H9 (cell line): ENCODE data around the gene NAPB. TPM values are rescaled to one million over a fixed set of nuclear protein-coding genes. Genes with fewer than 3 reads are reported as not detected.

Experiments
- DNase-seq: peaks from one replicate; pipeline ENCODE4 v3.0.0-alpha.2; 2017
- H2AFZ ChIP-seq: one replicate; pipeline ENCODE4 v1.6.1; 2013; ENCODE audit warnings: mild to moderate bottlenecking, low read length, control low read depth, moderate library complexity
- H2AK5ac ChIP-seq: 2 replicates; pipeline ENCODE4 v1.6.1; 2013; ENCODE audit warnings: low read length, control low read depth, mixed read lengths; ENCODE audit not compliant: insufficient read length
- H2BK120ac ChIP-seq: one replicate; pipeline ENCODE4 v1.6.1; 2013; ENCODE audit warnings: low read depth, mild to moderate bottlenecking, low read length, control low read depth, inconsistent platforms; ENCODE audit not compliant: poor library complexity, severe bottlenecking
- H2BK12ac ChIP-seq: 2 replicates; pipeline ENCODE4 v1.6.1; 2013; ENCODE audit warnings: low read length, control low read depth, mixed read lengths, low read depth; ENCODE audit not compliant: insufficient read length
- H2BK15ac ChIP-seq: 2 replicates; pipeline ENCODE4 v1.6.1; 2013; ENCODE audit warnings: low read depth, low read length, control low read depth
- H2BK20ac ChIP-seq: one replicate; pipeline ENCODE4 v1.6.1; 2013; ENCODE audit warnings: low read depth, mild to moderate bottlenecking, low read length, control low read depth, inconsistent platforms; ENCODE audit not compliant: poor library complexity, severe bottlenecking
- H2BK5ac ChIP-seq: 2 replicates; pipeline ENCODE4 v1.6.1; 2013; ENCODE audit warnings: low read length, control low read depth, mixed read lengths; ENCODE audit not compliant: insufficient read length
- H3K14ac ChIP-seq: 2 replicates; pipeline ENCODE4 v1.6.1; 2013; ENCODE audit warnings: low read length, control low read depth; ENCODE audit not compliant: insufficient read depth
- H3K18ac ChIP-seq: 2 replicates; pipeline ENCODE4 v1.6.1; 2013; ENCODE audit warnings: low read depth, mild to moderate bottlenecking, mixed read lengths, low read length, control low read depth; ENCODE audit not compliant: insufficient read length
- H3K23ac ChIP-seq: 2 replicates; pipeline ENCODE4 v1.6.1; 2013; ENCODE audit warnings: low read length, control low read depth, mixed read lengths, low read depth; ENCODE audit not compliant: insufficient read length
- H3K23me2 ChIP-seq: 2 replicates; pipeline ENCODE4 v1.6.1; 2013; ENCODE audit warnings: low read depth, mild to moderate bottlenecking, mixed read lengths, low read length, control low read depth; ENCODE audit not compliant: insufficient read length, poor library complexity, severe bottlenecking
- H3K27ac ChIP-seq: 2 replicates; pipeline ENCODE4 v1.5.1; 2013; ENCODE audit warnings: low read length, control low read depth, mixed read lengths, low read depth; ENCODE audit not compliant: insufficient read length
- H3K27me3 ChIP-seq: 2 replicates; pipeline ENCODE4 v1.6.1; 2013; ENCODE audit warnings: low read length, control low read depth, inconsistent platforms; ENCODE audit not compliant: insufficient read depth
- H3K4ac ChIP-seq: 2 replicates; pipeline ENCODE4 v1.6.1; 2013; ENCODE audit warnings: low read depth, mild to moderate bottlenecking, control low read depth, inconsistent platforms, low read length, moderate library complexity
- H3K4me1 ChIP-seq: 2 replicates; pipeline ENCODE4 v1.6.1; 2013; ENCODE audit warnings: low read length, control low read depth, inconsistent platforms; ENCODE audit not compliant: insufficient read depth
- H3K4me2 ChIP-seq: 2 replicates; pipeline ENCODE4 v1.6.1; 2013; ENCODE audit warnings: low read length, control low read depth, mixed read lengths; ENCODE audit not compliant: insufficient read length, insufficient read depth
- H3K56ac ChIP-seq: 2 replicates; pipeline ENCODE4 v1.6.1; 2013; ENCODE audit warnings: low read depth, mild to moderate bottlenecking, mixed read lengths, low read length, control low read depth; ENCODE audit not compliant: insufficient read length
- H3K79me1 ChIP-seq: 2 replicates; pipeline ENCODE4 v1.6.1; 2013; ENCODE audit warnings: low read depth, mild to moderate bottlenecking, moderate library complexity, low read length, control low read depth, inconsistent platforms; ENCODE audit not compliant: insufficient read depth, poor library complexity, severe bottlenecking
- H3K79me2 ChIP-seq: 2 replicates; pipeline ENCODE4 v1.6.1; 2013; ENCODE audit warnings: low read length, control low read depth, inconsistent platforms; ENCODE audit not compliant: insufficient read depth
- H3K9ac ChIP-seq: 2 replicates; pipeline ENCODE4 v1.6.1; 2013; ENCODE audit warnings: low read length, control low read depth, mixed read lengths; ENCODE audit not compliant: insufficient read length; ENCODE audit errors: extremely low read depth
- H3K9me3 ChIP-seq: one replicate; pipeline ENCODE4 v1.6.1; 2013; ENCODE audit warnings: low read depth, low read length, inconsistent platforms; ENCODE audit not compliant: control insufficient read depth
- H3T11ph ChIP-seq: one replicate; pipeline ENCODE4 v1.6.1; 2013; ENCODE audit warnings: mild to moderate bottlenecking, low read length, control low read depth, inconsistent platforms
- H4K20me1 ChIP-seq: one replicate; pipeline ENCODE4 v1.6.1; 2013; ENCODE audit not compliant: control insufficient read depth, insufficient read length, insufficient read depth
- H4K5ac ChIP-seq: 2 replicates; pipeline ENCODE4 v1.6.1; 2013; ENCODE audit warnings: low read depth, mild to moderate bottlenecking, mixed read lengths, low read length, control low read depth; ENCODE audit not compliant: insufficient read length
- H4K8ac ChIP-seq: replicated peaks from 2 replicates; pipeline ENCODE4 v1.6.1; 2013; ENCODE audit warnings: low read length, control low read depth, mixed read lengths, low read depth; ENCODE audit not compliant: insufficient read length
- H4K91ac ChIP-seq: 2 replicates; pipeline ENCODE4 v1.6.1; 2013; ENCODE audit warnings: low read depth, mild to moderate bottlenecking, moderate library complexity, mixed read lengths, low read length, control low read depth; ENCODE audit not compliant: insufficient read length
- H3K27ac Mint-ChIP-seq, 3 experiments: 2 replicates in 2 of 3; 3 replicates in 1 of 3; pipeline ENCODE4 v1.8.0; 2020 to 2021; ENCODE audit warnings: mixed read lengths in 3 of 3, mild to moderate bottlenecking in 1 of 3, moderate library complexity in 1 of 3
- H3K27me3 Mint-ChIP-seq: 2 replicates; pipeline ENCODE4 v1.8.0; 2021; ENCODE audit warnings: low read depth, mild to moderate bottlenecking, moderate library complexity, mixed read lengths
- H3K36me3 Mint-ChIP-seq, 3 experiments: 2 replicates in 2 of 3; 3 replicates in 1 of 3; pipeline ENCODE4 v1.8.0; 2020 to 2021; ENCODE audit warnings: low read depth in 3 of 3, mixed read lengths in 3 of 3; ENCODE audit not compliant: insufficient read depth in 1 of 3
- H3K4me1 Mint-ChIP-seq, 2 experiments: 2 replicates each; pipeline ENCODE4 v1.8.0; 2020; ENCODE audit warnings: mixed read lengths in 2 of 2
- H3K4me3 Mint-ChIP-seq, 2 experiments: 2 replicates in 1 of 2; 3 replicates in 1 of 2; pipeline ENCODE4 v1.8.0; 2020 to 2021; ENCODE audit warnings: mild to moderate bottlenecking in 2 of 2, mixed read lengths in 2 of 2, moderate library complexity in 1 of 2
- H3K9me3 Mint-ChIP-seq, 2 experiments: 2 replicates in 1 of 2; 3 replicates in 1 of 2; pipeline ENCODE4 v1.8.0; 2020; ENCODE audit warnings: mild to moderate bottlenecking in 2 of 2, mixed read lengths in 2 of 2, moderate library complexity in 1 of 2
- CTCF ChIP-seq: fragments of 200-600 bp; sonication (generic); conservative IDR thresholded peaks from 3 replicates; pipeline ENCODE4 v1.8.0; 2021; ENCODE audit warnings: antibody characterized with exemption, mild to moderate bottlenecking
- WGBS: extraction: QIAGEN DNeasy Blood & Tissue Kit; methylation state at CpG from one replicate; pipeline ENCODE4 v1.1.7; 2013; ENCODE audit warnings: missing lambda C conversion rate, low lambda C conversion rate, mixed read lengths; ENCODE audit not compliant: insufficient read length; ENCODE audit errors: extremely low coverage; 5-methylcytosine and 5-hydroxymethylcytosine counted together
- total RNA-seq: library from RNA; stranded (reverse); gene quantifications from 2 replicates; pipeline ENCODE4 v1.2.1, GENCODE V29; 2021

The NAPB gene
- total RNA-seq, 1 experiment from 2014 or later, result 10.4 TPM

- Histone ChIP-seq H3K14ac (no peak overlapping the region), H3K23ac (no peak overlapping the region), H3K4ac (no peak overlapping the region), H4K91ac (no peak overlapping the region), H2BK20ac (no peak overlapping the region), H4K20me1 (no peaks in the 10 kb centered on the region), H3K18ac (no peak overlapping the region), H2BK120ac (no peak overlapping the region), H4K8ac (no peak overlapping the region), H2BK12ac (no peak overlapping the region), H3K4me1 (peaks cover 2% of the 10 kb centered on the region; the same call in 1 of the 2 replicates), H3K9me3 (no peaks in the 10 kb centered on the region), H3K79me2 (peaks cover 11% of the 10 kb centered on the region), H4K5ac (no peak overlapping the region), H3K79me1 (no peaks in the 10 kb centered on the region), H2AFZ (no peak overlapping the region), H3K9ac (no peak overlapping the region), H2BK15ac (no peak overlapping the region), H2AK5ac (no peak overlapping the region), H3T11ph (no peak overlapping the region), H3K56ac (no peak overlapping the region), H3K27me3 (no peaks in the 10 kb centered on the region), H3K4me2 (no peak overlapping the region), H3K27ac (no peak overlapping the region), H3K23me2 (peaks cover 11% of the 10 kb centered on the region), H2BK5ac (no peak overlapping the region)
- Mint-ChIP-seq H3K4me3 (no peak overlapping the region), H3K4me1 (peaks cover 22 to 23% of the 10 kb centered on the region in 2 experiments), H3K9me3 (peaks cover 2 to 4% of the 10 kb centered on the region in 2 experiments; a peak in 2 of 5 replicates), H3K27ac (no peak overlapping the region), H3K36me3 (no peaks in the 10 kb centered on the region), H3K27me3 (peaks cover 2% of the 10 kb centered on the region; the same call in 1 of the 2 replicates)
- no peak for DNase-seq
- TF ChIP-seq CTCF, result no peak
- no CpG with 5 or more reads among the region's 6 CpGs for WGBS
Observed at GRCh38 chr20:23347791-23348190, 73.5 kb downstream of the NAPB start.
